VCaP (cell line): ENCODE data around the gene SLC25A1.
A peak's percentile ranks its signal among the peaks of the same experiment; 100 is the strongest.

Experiments used
- H3K27ac ChIP-seq: fragments of 450-650 bp; 2 replicates; pipeline ENCODE4 v1.5.1; 2017
- CTCF ChIP-seq: fragments of 450-650 bp; conservative IDR thresholded peaks from 2 replicates; pipeline ENCODE4 v1.5.1; 2017; ENCODE audit warnings: mild to moderate bottlenecking, moderate library complexity

Gene SLC25A1

DNA sequence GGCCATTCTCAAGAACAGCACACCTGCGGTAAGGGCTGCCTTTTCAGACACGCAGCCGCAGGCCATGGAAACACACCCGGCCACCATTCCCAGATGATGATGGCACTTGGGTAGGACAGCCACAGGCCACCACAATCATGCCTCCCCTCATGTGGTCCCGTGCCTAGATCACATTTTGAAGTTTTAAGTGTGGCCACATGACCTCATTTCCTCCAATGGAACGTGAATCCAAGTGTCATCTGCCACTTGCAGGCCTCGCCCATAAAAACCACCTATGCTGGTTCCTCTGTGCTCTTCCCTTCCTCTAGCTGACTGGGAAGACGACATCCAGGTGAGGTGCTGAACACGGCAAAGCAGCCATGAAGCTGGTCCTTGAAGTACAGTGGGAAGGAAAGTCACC lies 44.6 kb upstream of the SLC25A1 start:
- no peak overlapping the region for H3K27ac ChIP-seq

DNA sequence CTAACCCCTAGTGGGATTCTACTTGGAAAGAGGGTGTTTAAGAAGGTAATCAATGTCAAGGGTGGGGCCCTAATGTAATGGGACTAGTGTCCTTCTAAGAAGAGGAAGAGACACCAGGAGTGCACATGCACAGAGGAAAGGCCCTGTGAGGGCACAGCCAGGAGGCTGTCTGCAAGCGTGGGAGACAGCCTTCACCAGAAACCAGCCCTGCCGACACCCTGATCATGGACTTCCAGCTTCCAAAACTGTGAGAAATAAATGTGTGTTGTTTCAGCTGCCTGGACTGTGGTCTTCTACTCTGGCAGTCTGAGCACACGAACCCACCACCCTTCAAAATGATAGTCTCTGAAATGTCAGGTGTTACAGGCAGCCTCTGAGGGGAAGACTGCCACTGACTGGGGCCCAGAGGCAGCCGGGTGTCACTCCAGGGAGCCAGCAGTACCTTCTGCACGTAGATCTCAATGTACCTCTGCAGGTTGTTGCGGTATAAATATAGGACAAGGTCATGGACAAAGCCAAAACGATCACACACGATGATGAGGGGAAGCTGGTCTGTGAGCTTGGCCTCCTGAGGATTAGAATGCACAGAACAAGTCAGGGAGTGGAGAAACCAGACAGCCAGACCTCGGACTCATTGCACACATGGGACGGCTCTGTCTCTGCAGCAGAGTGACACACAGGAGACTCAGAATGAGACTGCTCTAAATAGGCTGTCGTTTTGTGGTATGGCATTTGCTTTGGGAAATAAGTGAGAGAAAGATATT lies 43.9 kb upstream of the SLC25A1 start:
- no peak for TF ChIP-seq CTCF
- no peak overlapping the region for H3K27ac ChIP-seq

More for the DNA sequence above, 44.6 kb upstream of the SLC25A1 start:
- TF ChIP-seq CTCF: no peak

DNA sequence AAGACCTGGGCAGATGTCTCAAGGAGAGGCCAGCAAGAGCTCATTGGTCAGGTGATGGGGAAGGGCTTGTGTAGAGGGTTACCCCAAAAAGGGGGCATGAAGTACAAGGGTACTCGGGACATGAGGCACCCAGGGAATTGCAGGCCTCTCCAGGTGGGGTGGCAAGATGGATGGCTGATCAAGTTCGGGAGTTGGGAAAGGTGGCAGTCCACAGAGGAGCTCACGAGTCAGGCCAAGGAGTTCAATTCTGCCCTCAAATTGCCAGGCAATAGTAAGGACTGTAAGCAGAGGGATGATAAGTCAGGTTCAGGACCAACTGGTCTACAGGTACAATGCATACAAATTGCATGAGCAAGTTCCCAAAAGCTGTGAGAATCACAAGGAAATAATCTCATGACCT lies 42.3 kb upstream of the SLC25A1 start:
- no peak overlapping the region for H3K27ac ChIP-seq
- no peak for TF ChIP-seq CTCF

GRCh38 chr22:19218541-19219233 lies 40.2 kb upstream of the SLC25A1 start:
- peak overlapping the region; percentile 14; the same call in 1 of the 2 replicates for H3K27ac ChIP-seq
- TF ChIP-seq CTCF: no peak

DNA sequence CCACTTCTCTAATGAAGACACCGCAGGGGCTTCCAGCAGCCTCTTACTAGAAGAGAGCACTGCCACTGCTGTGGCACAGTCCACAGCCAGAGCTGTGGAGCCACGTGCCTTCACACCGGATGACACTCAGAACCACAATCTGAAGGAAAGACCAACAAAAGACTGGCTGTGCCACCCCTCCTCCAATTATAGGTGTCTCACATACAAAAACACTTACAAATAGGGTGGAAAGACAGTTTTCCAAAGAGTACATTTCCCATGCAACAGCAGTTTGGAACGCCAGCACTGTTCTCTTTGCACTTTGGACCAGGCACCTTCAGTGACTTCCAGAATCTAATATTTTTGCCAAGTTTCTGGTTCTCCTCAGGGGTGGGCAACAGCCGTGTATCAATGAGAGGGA lies 38.0 kb upstream of the SLC25A1 start:
- no peak for TF ChIP-seq CTCF
- no peak overlapping the region for H3K27ac ChIP-seq

GRCh38 chr22:19215360-19215759 lies 36.8 kb upstream of the SLC25A1 start:
- no peak for TF ChIP-seq CTCF
- H3K27ac ChIP-seq: no peak overlapping the region

DNA sequence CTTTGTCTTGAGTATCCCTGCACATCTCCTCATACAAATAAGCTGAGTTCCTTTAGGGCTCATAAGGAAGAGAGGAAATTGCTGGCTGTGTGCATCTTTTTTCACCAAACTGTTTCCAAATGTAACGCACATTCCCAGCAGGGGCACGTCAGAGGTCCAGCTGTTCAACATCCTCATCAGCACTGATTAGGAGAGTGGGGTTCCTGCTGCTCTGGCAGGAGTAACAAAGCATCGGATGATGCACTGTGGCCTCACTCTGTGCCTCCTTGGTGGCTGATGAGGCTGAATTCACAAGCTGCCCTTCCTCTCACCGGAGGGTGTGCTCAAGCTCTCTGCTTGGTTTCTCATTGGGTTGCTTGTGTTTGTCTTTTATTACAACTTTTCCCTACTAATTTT lies 35.5 kb upstream of the SLC25A1 start:
- TF ChIP-seq CTCF: no peak
- H3K27ac ChIP-seq: no peak overlapping the region
